Keratinocyte (primary cell): Measurements from ENCODE around the gene CXCL1. TPM values are rescaled to one million over a fixed set of nuclear protein-coding genes. Genes with fewer than 3 reads are reported as not detected.

Source experiments
- DNase-seq: peaks from one replicate; pipeline ENCODE4 v3.0.0-alpha.2; 2011; ENCODE audit warnings: low read depth, missing footprints, low spot score
- FAIRE-seq: peaks from 2 replicates; lab custom pipeline; 2011; peaks lifted over from hg19 to GRCh38; lab: Jason Lieb, UNC
- H2AFZ ChIP-seq: 2 replicates; pipeline ENCODE4 v1.6.0; 2012; ENCODE audit warnings: low read length, control low read depth, inconsistent platforms; ENCODE audit not compliant: control insufficient read depth
- H3K27ac ChIP-seq: 2 replicates; pipeline ENCODE4 v1.5.1; 2011; ENCODE audit warnings: low read length; ENCODE audit not compliant: control insufficient read depth, insufficient read depth
- H3K27me3 ChIP-seq: 3 replicates; pipeline ENCODE4 v1.6.0; 2011; ENCODE audit warnings: low read length; ENCODE audit not compliant: control insufficient read depth, insufficient read depth; ENCODE audit errors: extremely low read depth
- H3K36me3 ChIP-seq, 2 experiments: 2 replicates in 1 of 2; 3 replicates in 1 of 2; pipeline ENCODE4 v1.5.1; 2011; ENCODE audit warnings: low read length in 2 of 2, mild to moderate bottlenecking in 1 of 2; ENCODE audit not compliant: control insufficient read depth in 2 of 2, insufficient read depth in 2 of 2; ENCODE audit errors: extremely low read depth in 1 of 2
- H3K4me1 ChIP-seq: 3 replicates; pipeline ENCODE4 v1.5.1; 2011; ENCODE audit warnings: low read length; ENCODE audit not compliant: control insufficient read depth, insufficient read depth; ENCODE audit errors: extremely low read depth
- H3K4me2 ChIP-seq: 3 replicates; pipeline ENCODE4 v1.6.0; 2011; ENCODE audit warnings: low read depth, low read length; ENCODE audit not compliant: control insufficient read depth, insufficient read depth; ENCODE audit errors: extremely low read depth
- H3K4me3 ChIP-seq, 3 experiments: fragments of 200-600 bp in 1 of 3; sonication (generic) in 1 of 3; 2 replicates in 2 of 3; 3 replicates in 1 of 3; pipeline ENCODE4 v1.5.1; 2011 to 2016; ENCODE audit warnings: low read length in 3 of 3, mild to moderate bottlenecking in 3 of 3, control low read depth in 2 of 3, inconsistent platforms in 1 of 3, low read depth in 1 of 3, mixed read lengths in 1 of 3, mixed run types in 1 of 3, moderate library complexity in 1 of 3; ENCODE audit not compliant: control insufficient read depth in 2 of 3, insufficient read depth in 2 of 3; ENCODE audit errors: extremely low read depth in 1 of 3
- H3K79me2 ChIP-seq: 2 replicates; pipeline ENCODE4 v1.6.0; 2012; ENCODE audit warnings: low read length; ENCODE audit not compliant: control insufficient read depth, insufficient read depth
- H3K9ac ChIP-seq: 3 replicates; pipeline ENCODE4 v1.6.0; 2011; ENCODE audit warnings: low read length; ENCODE audit not compliant: control insufficient read depth, insufficient read depth; ENCODE audit errors: extremely low read depth
- H3K9me1 ChIP-seq: 3 replicates; pipeline ENCODE4 v1.6.0; 2011; ENCODE audit warnings: low read length; ENCODE audit not compliant: control insufficient read depth, insufficient read depth; ENCODE audit errors: extremely low read depth
- H3K9me3 ChIP-seq: 2 replicates; pipeline ENCODE4 v1.5.1; 2012; ENCODE audit warnings: low read depth, low read length; ENCODE audit not compliant: control insufficient read depth
- H4K20me1 ChIP-seq: 3 replicates; pipeline ENCODE4 v1.6.0; 2011; ENCODE audit warnings: low read length; ENCODE audit not compliant: control insufficient read depth, insufficient read depth; ENCODE audit errors: extremely low read depth
- CTCF ChIP-seq, 3 experiments: IDR thresholded peaks in 1 of 3; conservative IDR thresholded peaks in 1 of 3; optimal IDR thresholded peaks in 1 of 3; 2 replicates in 2 of 3; 3 replicates in 1 of 3; pipeline versions ENCODE3 to v1.5.1; 2011; ENCODE audit warnings: low read length in 3 of 3, mild to moderate bottlenecking in 3 of 3, moderate library complexity in 2 of 3, control low read depth in 1 of 3, inconsistent platforms in 1 of 3; ENCODE audit not compliant: insufficient read depth in 2 of 3; ENCODE audit errors: extremely low read depth in 1 of 3
- EZH2 ChIP-seq: IDR thresholded peaks from one replicate; pipeline ENCODE4 v1.6.1; 2012; ENCODE audit warnings: inconsistent platforms, mild to moderate bottlenecking, low read length, moderate library complexity
- dilution Hi-C: fragments of 300-500 bp; cut with MboI; formaldehyde crosslinking; loops from one replicate; pipeline ENCODE4 v1.7.0; 2020; ENCODE audit warnings: low sequenced_read_pairs; ENCODE audit not compliant: extremely low pct_ligation_motif_present
- polyA plus RNA-seq, 5 experiments: library from polyadenylated mRNA; depleted of rRNA in 3 of 5; stranded (reverse) in 3 of 5; stranded (forward) in 1 of 5; unstranded in 1 of 5; fragments of >200 nt; gene quantifications; 1 replicate in 1 of 5; 2 replicates in 3 of 5; 3 replicates in 1 of 5; pipeline versions ENCODE4 v1.2.1 to v1.2.3, GENCODE V29; 2011 to 2012; ENCODE audit warnings: missing spikeins in 2 of 5, low read depth in 1 of 5, low replicate concordance in 1 of 5

The CXCL1 gene
- polyA plus RNA-seq, 1 donor (not counting 4 experiments of a cell fraction or from before 2014, with no cell fraction given), result 35.5 TPM

GRCh38 chr4:73895201-73896175 is 26.3 kb downstream of the CXCL1 start:
- H2AFZ ChIP-seq, result no peak overlapping the region
- no peaks in the 10 kb centered on the region for H3K9me1 ChIP-seq
- H3K9me3 ChIP-seq, result no peaks in the 10 kb centered on the region
- TF ChIP-seq EZH2 (no peak), CTCF (optimal IDR thresholded peaks at IDR 0.05 in 1 of 3, IDR thresholded peaks at IDR 0.05 in 1 of 3, conservative IDR thresholded peaks at IDR 0.05 in 1 of 3; ENCODE audit: extremely low read depth in 1 of 3, insufficient read depth in 2 of 3, low read length in 3 of 3) (no peak)
- no peak for DNase-seq
- H3K36me3 ChIP-seq, result no peaks in the 10 kb centered on the region
- FAIRE-seq, result peak; percentile 23
- H3K9ac ChIP-seq, result no peak overlapping the region
- H3K4me3 ChIP-seq, result no peak overlapping the region
- no peak overlapping the region for H3K27ac ChIP-seq
- no peak overlapping the region for H3K4me2 ChIP-seq
- H3K27me3 ChIP-seq, result no peaks in the 10 kb centered on the region
- H3K4me1 ChIP-seq, result no peaks in the 10 kb centered on the region
- no peaks in the 10 kb centered on the region for H4K20me1 ChIP-seq
- no peaks in the 10 kb centered on the region for H3K79me2 ChIP-seq
- dilution Hi-C loops, result no loop called here

- no peak overlapping the region for H3K27ac ChIP-seq
- no peaks in the 10 kb centered on the region for H3K79me2 ChIP-seq
- dilution Hi-C loops, result no loop called here
- no peaks in the 10 kb centered on the region for H4K20me1 ChIP-seq
- no peaks in the 10 kb centered on the region for H3K36me3 ChIP-seq
- no peak for DNase-seq
- H3K4me3 ChIP-seq, result no peak overlapping the region
- no peaks in the 10 kb centered on the region for H3K9me1 ChIP-seq
- H3K9me3 ChIP-seq, result no peaks in the 10 kb centered on the region
- H3K27me3 ChIP-seq, result no peaks in the 10 kb centered on the region
- TF ChIP-seq CTCF (optimal IDR thresholded peaks at IDR 0.05 in 1 of 3, IDR thresholded peaks at IDR 0.05 in 1 of 3, conservative IDR thresholded peaks at IDR 0.05 in 1 of 3; ENCODE audit: extremely low read depth in 1 of 3, insufficient read depth in 2 of 3, low read length in 3 of 3) (no peak), EZH2 (no peak)
- H3K4me2 ChIP-seq, result no peak overlapping the region
- H3K9ac ChIP-seq, result no peak overlapping the region
- no peak overlapping the region for H2AFZ ChIP-seq
- no peak for FAIRE-seq
- H3K4me1 ChIP-seq, result no peaks in the 10 kb centered on the region
Observed at GRCh38 chr4:73896416-73896815, 27.2 kb downstream of the CXCL1 start.
